Measurements from ENCODE around the gene SLC8A1.
"Not testable (repeated sequence)": the region's sequence is repeated elsewhere in the genome, so short reads cannot be mapped to it uniquely, and the experiment has no call there.

SLC8A1 gene

GRCh38 chr2:40106061-40106460, 345.8 kb downstream of the SLC8A1 start:
- DNase-seq (ENCODE audit: low read depth): no peak

GRCh38 chr2:40105593-40105992, 346.3 kb downstream of the SLC8A1 start:
- no peak for DNase-seq (ENCODE audit: low read depth)

GRCh38 chr2:40103590-40103989, 348.3 kb downstream of the SLC8A1 start:
- DNase-seq (ENCODE audit: low read depth): no peak

- DNase-seq (ENCODE audit: low read depth): no peak
Measured at GRCh38 chr2:40103163-40103562, 348.7 kb downstream of the SLC8A1 start.

GRCh38 chr2:40102447-40102846, 349.4 kb downstream of the SLC8A1 start:
- DNase-seq (ENCODE audit: low read depth): no peak

- DNase-seq (ENCODE audit: low read depth): no peak
Measured at GRCh38 chr2:40101131-40101575, 350.7 kb downstream of the SLC8A1 start.

- no peak for DNase-seq (ENCODE audit: low read depth)
Measured at GRCh38 chr2:40100676-40101075, 351.2 kb downstream of the SLC8A1 start.

- no peak for DNase-seq (ENCODE audit: low read depth)
Measured at GRCh38 chr2:40098786-40099470, 353.0 kb downstream of the SLC8A1 start.

GRCh38 chr2:40097691-40098385, 354.1 kb downstream of the SLC8A1 start:
- DNase-seq (ENCODE audit: low read depth): no peak

GRCh38 chr2:40096360-40096759, 355.5 kb downstream of the SLC8A1 start:
- DNase-seq (ENCODE audit: low read depth): no peak

GRCh38 chr2:40095000-40095399, 356.9 kb downstream of the SLC8A1 start:
- no peak for DNase-seq (ENCODE audit: low read depth)

- no peak for DNase-seq (ENCODE audit: low read depth)
Measured at GRCh38 chr2:40094451-40094850, 357.4 kb downstream of the SLC8A1 start.

- no peak for DNase-seq (ENCODE audit: low read depth)
Measured at GRCh38 chr2:40093021-40093675, 358.7 kb downstream of the SLC8A1 start.

- DNase-seq (ENCODE audit: low read depth): no peak
Measured at GRCh38 chr2:40090044-40090443, 361.8 kb downstream of the SLC8A1 start.

GRCh38 chr2:40087927-40088326, 364.0 kb downstream of the SLC8A1 start:
- DNase-seq (ENCODE audit: low read depth): no peak

- DNase-seq (ENCODE audit: low read depth): no peak
Measured at GRCh38 chr2:40087434-40087833, 364.5 kb downstream of the SLC8A1 start.

- DNase-seq (ENCODE audit: low read depth): no peak
Measured at GRCh38 chr2:40085786-40086185, 366.1 kb downstream of the SLC8A1 start.

- not testable (repeated sequence) for DNase-seq (ENCODE audit: low read depth)
Measured at GRCh38 chr2:40073336-40073735, 378.6 kb downstream of the SLC8A1 start.

- DNase-seq (ENCODE audit: low read depth): no peak
Measured at GRCh38 chr2:40072442-40073232, 379.3 kb downstream of the SLC8A1 start.

GRCh38 chr2:40062381-40062780, 389.5 kb downstream of the SLC8A1 start:
- no peak for DNase-seq (ENCODE audit: low read depth)

- no peak for DNase-seq (ENCODE audit: low read depth)
Measured at GRCh38 chr2:40049781-40050180, 402.1 kb downstream of the SLC8A1 start.

GRCh38 chr2:40048506-40048905, 403.4 kb downstream of the SLC8A1 start:
- no peak for DNase-seq (ENCODE audit: low read depth)
